NOMO-1 treated with dmso at 0.1 percent for 144 hours (cell line): ENCODE measurements around the gene ACSM3.

Experiments used
- DNase-seq: peaks from one replicate; lab custom pipeline; 2025; ENCODE audit not compliant: unreplicated experiment; lab: John Stamatoyannopoulos, UW

The ACSM3 gene

DNA sequence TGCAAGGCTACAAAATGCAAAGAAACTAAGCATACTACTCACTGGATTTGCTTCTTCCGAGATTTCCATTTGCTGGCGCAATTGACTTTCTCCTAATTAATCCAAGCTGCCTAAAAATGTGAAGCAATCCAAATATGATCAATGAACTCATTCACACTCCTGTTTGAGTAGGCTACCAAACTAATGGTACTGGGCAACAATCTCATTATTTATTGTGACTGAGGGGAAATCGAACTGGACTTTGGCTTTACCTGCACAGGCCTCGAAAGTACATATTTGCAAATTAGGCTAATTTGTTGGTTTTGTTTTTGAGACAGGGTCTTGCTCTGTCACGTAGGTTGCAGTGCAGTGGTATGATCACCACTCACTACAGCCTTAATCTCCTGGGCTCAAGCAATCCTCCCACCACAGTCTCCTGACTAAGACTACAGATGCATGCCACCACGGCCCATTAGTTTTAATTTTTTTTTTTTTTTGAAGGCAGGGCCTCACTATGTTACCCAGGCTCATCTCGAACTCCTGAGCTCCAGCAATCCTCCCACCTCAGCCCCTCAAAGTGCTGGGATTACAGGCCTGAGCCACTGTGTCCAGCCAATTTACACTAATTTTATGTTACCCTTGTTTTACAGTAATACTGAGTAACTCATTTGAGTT, 39.9 kb downstream of the ACSM3 start:
- DNase-seq: no peak

DNA sequence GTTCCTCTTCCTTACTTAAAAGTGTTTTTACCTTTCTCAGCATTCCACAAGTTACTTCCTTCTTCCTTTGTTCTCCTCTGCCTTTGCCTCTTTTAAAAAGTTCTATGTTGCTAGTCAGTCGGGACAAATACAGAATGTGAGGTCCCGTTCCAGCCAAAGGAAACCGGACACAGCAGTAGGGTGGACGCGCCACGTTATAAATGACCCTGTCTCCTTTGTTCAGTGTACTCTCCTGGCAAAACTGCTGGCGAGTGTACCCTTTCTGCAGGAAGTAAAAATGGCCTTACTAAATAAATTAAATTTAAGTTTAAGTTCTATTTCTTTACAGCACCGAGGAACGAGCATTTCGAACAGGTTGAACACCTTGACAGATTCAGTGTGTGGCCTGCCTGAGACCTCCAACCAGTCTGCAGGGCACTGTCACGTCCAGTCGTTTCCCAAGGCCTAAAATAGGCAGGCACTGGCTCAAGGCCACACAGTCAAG, 41.9 kb downstream of the ACSM3 start:
- peak; percentile 22 for DNase-seq

DNA sequence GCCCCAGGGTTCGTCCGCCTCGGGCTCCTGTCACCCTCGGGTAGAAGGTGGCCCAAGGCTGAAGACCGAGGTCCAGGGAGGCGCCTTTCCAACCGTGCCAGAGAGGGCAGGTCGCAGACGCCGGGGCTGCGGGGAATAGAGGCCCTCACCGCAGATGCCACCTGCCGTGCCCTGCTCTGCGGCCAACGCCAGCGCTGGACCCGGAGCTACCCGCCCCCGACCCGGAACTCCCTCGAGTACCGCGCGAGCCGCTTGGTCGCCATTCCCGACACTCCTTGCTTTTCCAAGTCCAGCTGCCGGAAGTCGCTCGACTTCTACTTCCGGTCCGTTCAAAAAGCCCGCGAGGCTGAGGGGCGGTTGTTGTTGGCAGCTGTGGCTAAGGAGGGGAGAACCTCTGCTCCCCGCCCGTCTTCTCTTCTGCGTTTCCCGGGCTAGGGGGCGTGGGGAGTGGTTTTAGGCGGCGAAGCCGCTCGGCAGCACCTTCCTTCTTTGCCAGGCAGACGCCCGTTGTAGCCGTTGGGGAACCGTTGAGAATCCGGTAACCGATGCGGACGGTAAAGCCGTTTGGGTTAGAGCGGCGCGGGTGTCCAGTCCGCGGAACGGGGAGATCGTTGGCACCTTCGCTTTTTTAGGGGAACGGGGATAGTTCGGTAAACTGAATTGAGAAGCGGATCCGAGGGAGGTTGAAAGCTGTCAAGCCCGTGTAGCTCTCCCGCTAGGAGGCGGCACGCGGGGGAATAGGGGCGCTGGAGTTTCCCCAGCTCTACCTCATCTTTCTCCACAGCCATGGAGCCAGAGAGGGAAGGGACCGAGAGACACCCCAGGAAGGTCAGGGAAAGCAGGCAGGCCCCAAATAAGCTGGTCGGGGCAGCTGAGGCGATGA, 42.6 kb downstream of the ACSM3 start, which contains the start of the genes ERI2 and REXO5:
TSS of gene ERI2 (minus strand) at position 305 of the 883 bp plus-strand sequence. CDS start at position 263, 42 bp downstream.
TSS of gene REXO5 (plus strand) at position 360 of the 883 bp plus-strand sequence. CDS start at position 787, 427 bp downstream.
- peak; percentile 85 for DNase-seq

DNA sequence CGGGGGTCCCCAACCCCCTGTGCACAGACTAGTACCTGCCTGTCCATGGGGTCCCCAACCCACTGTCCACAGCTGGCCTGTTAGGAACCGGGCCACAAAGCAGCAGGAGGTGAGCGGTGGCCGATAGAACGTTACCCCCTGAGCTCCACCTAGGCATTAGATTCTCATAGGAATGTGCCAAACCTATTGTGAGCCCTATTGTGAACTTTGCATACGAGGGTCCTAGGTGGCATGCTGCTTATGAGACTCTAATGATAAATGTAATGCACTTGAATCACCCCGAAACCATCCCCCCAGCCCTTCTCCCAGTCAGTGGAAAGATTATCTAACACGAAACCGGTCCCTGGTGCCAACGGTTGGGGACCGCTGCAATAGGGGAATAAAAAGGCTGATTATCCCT, 44.0 kb downstream of the ACSM3 start:
- no peak for DNase-seq

DNA sequence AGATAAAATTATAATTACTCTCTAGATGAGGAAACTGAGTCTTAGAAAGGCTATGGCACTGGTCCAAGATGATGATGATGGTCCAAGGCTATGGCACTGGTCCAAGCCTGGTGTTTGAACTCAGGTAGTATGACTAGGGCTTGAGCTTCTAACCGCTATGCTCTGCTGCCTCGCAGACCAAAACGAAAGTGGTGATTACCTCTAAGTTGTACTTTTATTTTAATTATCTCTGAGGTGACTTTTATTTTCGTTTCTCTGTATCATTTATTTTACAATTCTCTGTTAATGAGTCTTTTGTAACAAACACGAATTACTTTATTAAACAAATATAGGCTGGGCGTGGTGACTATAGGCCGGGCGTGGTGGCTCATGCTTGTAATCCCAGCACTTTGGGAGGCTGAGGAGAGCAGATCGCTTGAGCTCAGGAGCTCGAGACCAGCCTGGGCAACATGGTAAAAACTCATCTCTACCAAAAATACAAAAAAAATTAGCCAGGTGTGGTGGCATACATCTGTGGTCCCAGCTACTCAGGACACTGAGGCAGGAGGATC, 48.1 kb downstream of the ACSM3 start:
- no peak for DNase-seq

DNA sequence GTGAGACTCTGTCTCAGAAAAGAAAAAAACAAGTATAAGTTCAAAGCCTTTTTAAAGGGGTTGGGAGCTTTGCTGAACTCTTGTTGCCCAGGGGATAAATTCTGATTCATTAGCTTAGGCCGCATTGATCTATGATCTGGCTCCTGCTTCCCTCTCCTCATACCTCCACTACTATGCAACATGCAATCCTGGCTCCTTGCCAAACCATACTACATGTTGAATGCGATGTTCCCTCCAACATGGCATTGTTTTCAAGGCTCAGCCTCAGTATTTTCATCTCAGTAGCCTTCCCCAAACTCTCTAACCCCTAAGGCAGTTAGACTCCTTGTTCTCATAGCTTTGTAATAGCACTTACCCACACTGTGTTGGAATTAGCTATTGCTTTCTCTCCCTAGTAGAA, 48.7 kb downstream of the ACSM3 start:
- DNase-seq: no peak

DNA sequence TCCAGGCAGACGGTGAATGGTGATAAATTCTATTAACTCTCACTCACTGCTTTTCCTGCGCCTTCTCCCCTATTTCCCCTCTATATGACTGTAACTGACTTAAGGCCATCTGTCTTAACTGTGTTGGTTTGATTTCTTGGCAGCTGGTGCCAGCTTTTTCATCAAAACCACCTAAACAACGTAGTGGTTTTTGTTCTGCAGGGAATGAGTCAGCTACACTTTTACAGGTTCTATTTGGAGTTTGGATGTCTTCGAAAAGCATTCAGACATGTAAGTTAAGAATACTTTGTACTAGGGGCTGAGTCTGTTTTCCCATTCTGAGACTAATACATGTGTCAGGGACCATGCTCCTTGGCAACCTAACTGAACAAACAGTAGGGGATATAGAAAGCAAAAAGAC, 51.0 kb downstream of the ACSM3 start:
- DNase-seq: no peak

DNA sequence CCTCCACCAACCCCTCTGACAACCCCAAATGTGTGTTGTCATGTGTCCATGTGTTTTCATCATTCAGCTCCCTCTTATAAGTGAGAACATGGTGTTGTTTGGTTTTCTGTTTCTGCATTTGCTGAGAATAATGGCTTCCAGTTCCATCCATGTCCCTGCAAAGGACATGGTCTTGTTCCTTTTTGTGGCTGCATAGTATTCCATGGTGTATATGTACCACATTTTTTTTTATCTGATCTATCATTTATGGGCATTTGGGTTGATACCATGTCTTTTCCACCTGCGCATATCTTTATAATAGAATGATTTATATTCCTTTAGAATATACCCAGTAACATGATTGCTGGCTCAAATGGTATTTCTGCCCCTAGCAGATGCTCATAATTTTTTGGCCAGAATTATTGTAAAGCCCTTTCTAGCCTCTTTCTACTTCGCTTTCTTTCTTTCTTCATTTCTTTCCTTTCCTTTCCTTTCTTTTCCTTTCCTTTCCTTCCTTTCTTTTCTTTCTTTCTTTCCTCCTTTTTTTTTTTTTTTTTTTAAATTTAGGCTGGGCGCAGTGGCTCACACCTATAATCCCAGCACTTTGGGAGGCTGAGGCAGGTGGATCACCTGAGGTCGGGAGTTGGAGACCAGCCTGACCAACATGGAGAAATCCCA, 55.2 kb downstream of the ACSM3 start:
- no peak for DNase-seq

DNA sequence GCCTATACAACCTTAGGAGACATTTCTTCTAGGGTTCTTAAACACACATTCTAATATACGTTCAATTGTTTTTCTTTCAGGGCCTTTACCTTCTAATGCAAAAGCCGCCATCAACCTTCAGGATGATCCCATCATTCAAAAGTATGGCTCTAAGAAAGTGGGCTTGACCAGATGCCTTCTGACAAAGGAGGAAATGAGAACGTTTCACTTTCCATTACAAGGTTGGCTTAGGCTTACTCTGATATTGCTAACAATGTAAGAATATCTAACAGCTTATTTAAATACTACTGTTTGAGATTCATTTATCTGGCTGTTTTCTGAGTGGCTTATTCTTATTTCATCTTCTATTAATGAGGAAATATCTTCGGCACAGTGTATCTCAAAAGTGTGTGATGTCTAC, 57.9 kb downstream of the ACSM3 start:
- no peak for DNase-seq

DNA sequence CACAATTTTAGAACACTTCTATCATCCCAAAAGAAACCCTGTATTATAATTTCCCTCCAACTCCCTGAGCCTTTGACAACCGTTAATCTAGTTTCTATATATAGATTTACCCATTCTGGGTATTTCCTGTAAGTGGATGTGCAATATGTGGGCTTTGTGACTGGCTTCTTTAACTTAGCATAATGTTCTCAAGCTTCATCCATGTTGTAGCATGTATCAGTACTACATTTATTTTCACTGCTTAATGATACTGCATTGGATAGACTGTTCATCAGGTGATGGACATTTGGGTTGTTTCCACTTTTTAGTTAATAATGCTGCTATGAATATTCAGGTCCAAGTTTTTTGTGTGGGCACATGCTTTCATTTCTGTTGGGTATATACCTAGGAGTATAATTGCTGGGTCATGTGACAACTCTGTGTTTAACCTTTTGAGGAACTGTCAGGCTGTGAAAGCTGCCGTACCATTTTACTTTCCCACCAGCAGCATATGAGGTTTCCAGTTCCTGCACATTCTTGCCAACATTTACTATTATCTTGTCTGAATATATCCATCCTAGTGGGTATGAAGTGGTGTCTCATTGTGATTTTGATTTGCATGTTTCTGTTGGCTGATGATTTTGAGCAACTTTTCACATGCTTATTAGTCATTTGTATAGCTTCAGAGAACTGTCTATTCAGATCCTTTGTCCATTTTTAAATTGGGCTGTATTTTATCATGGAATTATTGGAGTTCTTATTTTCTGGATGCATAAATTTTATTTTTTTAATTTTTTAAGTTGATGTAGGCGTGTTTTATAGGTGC, 58.9 kb downstream of the ACSM3 start:
- DNase-seq: peak; percentile 0

DNA sequence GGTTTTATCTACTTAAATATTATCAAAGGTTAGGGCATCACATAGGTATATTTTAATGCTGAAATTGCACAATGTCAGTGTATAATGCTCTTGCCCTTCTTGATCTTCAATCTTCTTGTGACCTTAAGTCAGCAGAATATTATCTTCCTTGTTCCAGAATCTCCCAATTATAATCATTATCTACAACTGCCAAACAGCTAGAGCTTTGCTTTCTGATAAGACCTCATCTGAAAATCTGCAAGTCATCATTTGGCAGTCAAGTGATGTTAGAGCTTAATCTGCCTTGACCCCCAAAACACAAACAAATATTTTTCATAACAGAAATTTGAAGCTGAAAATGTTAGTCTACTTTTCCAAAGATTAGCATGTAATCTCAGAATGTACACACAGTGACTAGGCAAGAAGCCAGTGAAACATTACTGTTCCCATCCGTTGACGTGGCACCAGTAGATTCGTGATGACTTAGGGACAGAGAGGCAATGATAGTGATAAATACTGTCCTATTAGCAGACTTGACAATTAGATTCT, 62.3 kb downstream of the ACSM3 start:
- no peak for DNase-seq

DNA sequence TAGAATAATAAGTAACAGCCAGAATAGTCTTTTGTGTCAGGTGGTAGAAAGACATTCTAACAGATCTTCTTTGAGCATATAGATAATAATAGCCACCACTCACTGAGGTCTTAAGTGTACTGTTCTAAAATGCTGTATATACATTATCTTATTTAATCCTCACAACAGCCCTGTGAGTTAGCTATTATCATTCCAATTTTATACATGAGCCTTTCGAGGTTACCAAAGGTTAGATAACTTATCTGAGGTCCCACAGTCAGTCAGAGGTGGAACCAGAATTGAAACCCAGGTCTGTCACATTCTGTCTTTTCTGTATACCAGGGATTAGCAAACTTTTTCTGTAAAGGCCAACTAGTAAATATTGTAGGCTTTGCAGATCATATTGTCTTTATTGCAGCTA, 65.7 kb downstream of the ACSM3 start:
- DNase-seq: no peak

DNA sequence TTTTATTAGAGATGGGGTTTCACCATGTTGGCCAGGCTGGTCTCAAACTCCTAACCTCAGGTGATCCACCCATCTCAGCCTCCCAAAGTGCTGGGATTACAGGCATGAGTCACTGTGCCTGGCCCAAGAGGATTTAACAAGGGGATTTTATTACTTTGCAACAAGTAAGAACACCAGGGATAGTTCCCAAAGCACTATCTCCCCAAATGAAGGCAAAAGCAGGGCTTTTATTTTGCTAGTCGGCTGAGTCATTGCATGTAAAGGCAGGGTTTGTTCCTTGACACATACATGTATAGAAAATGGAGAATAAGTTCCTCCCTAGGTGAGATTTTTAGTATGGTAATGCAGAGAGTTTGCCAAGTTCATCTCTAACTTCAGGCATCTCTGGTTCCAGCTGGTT, 66.6 kb downstream of the ACSM3 start:
- DNase-seq: no peak

DNA sequence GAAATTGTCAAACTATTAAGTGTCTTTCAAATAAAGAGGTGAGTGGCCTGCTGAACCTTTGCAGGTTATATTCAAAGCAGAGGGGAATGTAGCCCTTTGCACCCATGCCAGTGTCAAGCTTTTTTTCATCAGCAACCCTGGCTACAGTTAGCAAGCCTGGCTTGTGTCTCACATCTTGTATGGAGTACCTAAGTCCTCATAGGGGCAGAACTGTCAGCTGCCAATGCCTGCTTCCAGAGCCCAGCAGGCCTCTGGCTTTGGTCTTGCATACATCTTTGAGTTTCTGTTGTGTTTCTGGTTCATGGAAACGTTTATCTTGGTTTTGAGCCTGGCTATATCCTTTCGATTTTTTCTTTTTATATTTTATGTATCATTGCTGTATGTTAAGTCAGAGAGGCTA, 69.3 kb downstream of the ACSM3 start:
- DNase-seq: no peak

DNA sequence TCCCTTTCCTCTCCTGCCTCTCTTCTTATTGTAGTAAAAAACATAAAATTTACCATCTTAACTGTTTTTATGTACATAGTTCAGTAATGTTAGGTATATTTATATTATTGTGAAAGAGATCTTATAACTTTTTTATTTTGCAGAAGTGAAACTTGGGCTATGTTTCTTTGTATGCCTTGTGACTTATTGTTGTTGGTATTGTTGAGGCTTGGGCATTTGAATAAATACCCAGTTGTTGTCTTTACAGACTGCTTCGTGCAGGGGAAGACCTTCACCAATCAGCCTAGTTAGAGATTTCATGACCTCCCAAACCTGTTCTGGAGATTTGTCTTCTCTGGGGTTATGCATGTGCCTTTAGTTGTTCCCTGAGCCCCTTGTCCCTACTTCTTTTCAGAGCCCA, 74.4 kb downstream of the ACSM3 start:
- DNase-seq: no peak

DNA sequence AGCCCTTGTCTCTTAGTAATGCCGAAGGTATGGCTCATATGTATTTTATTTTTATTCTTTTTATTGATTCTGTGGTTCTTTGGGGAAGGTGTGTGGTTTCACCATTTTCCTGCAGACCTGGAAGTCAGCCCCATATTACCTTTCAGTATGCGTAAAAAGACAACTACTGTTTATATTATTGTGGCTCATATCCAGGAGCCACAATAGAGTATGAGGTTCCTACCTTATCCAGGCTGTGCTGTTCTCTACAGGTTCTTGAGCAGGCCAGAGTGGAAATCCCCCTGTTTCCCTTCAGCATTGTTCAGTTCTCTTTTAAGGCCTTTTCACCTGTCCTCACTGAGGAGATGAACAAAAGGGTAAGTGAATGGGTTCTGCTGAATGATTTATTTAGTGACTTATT, 75.7 kb downstream of the ACSM3 start:
- no peak for DNase-seq

DNA sequence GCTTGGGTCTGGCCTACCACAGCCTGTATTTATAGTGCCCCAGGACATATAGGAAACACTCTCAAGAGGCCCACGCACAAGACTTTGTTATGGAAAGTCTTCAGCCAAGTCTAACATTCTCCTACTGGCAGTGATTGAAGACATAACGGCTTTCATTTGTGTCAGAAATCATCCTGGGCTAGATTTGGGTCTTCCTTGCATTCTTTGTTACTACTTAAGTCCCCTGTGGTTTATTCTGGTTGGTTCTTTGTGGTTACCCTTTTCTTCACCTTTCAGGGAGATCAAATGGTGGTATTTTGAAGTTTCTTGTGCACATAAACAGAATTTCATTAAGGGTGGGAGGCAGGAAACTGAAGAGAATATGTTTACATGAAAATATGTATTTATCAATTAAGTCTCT, 80.2 kb downstream of the ACSM3 start:
- DNase-seq: no peak

DNA sequence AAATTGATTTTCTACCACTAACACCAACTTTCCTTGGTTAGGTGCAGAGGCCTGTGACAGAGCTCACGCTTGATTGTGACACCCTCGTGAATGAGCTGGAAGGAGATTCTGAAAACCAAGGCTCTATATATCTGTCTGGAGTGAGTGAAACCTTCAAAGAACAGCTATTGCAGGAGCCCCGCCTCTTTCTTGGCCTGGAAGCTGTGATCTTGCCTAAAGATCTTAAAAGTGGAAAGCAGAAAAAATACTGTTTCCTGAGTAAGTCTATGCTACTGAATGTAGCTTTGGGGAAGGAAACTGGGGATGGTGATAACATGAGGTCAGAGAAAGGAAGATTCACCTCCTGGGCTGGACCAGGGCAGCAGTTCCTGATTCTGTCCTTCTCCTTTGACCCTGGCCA, 80.8 kb downstream of the ACSM3 start:
- no peak for DNase-seq

DNA sequence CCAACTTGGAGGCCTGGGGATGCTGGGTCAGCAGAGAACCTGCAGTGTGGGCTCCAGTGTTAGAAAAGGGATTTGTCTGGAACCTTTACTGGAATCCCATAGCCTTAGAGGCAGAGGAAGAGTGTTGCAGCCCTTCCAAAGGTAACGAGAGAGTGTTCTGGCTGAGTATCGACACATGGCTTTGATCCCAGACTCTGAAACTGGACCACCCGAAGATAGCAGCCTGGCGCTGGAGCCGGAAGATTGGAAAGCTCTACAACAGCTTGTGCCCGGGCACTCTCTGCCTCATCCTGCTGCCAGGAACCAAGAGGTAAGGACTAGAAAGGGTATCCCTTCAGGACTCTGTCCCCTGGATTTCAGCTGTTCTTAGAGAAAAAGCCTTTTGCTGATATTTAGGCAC, 82.2 kb downstream of the ACSM3 start:
- no peak for DNase-seq

DNA sequence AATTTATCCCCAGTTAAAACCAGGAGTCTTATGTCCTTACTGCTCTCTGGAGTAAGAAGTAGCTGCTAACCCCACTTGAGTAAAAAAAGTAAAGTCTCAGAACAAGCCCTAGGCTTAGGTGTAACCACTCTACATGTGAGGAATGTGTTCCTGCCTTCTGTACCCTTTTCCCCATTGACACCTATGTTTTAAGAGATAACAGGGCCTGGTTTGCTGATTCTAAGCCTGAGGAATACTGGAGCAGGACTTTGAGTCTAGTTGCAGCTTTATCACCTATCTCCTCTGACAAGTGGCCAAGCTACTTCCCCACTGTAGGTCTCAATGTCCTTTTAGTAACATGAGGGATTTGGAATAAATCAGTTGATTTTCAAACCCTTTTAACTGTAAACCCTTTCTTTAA, 82.7 kb downstream of the ACSM3 start:
- no peak for DNase-seq
